Head of caudate nucleus (tissue), 42 donors: Measurements from ENCODE around the gene G6PC1.
"Not testable (repeated sequence)": the region's sequence is repeated elsewhere in the genome, so short reads cannot be mapped to it uniquely, and the experiment has no call there.

Experiments
- DNase-seq, 42 donors: peaks; one replicate each; pipeline versions ENCODE4 v3.0.0 to v3.0.0-alpha.2; 2020 to 2021; ENCODE audit warnings: mixed read lengths in 7 of 42
- intact Hi-C: fragments of 100-400 bp; cut with DNase I; formaldehyde crosslinking; loops from one replicate; pipeline ENCODE4 v1.15.0; 2022

G6PC1 gene

DNA sequence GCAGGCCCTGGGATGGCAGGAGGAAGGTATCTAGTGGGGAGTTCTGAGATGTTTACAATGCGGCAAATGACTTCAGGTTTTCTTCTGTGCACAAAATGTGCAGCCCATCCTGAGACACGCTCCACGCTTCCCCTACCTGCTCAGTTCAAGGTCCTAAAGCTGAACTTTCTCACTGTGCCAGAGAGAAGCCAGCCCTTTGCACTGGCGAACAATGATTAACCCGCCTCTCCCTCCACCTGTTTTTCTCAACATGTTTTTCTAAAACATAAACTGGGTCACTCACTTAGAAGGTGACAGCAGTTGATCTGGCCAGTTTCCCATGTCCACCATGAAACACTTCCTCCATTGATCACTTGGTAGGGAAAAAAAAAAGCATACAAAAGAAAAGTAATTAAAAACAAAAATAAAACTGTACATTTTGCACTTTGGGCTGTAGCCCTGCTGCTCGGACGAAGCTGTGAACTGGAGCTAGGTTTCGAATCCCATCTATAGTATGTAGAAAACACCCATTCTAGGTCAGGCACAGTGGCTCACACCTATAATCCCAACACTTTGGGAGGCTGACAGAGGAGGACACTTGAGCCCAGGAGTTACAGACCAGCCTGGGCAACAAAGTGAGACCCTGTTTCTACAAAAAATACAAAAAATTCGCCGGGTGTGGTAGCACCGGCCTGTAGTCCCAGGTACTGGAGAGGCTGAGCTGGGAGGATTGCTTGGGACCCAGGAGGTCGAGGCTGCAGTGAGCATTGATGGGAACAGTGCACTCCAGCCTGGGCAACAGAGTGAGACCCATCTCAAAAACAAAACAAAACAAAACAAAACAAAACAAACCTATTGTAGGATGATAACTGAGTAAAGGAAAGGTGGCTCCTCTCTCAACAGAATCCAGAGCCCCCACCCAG lies 6.1 kb upstream of the G6PC1 start:
- intact Hi-C loops: no loop called here
- no peak for DNase-seq

DNA sequence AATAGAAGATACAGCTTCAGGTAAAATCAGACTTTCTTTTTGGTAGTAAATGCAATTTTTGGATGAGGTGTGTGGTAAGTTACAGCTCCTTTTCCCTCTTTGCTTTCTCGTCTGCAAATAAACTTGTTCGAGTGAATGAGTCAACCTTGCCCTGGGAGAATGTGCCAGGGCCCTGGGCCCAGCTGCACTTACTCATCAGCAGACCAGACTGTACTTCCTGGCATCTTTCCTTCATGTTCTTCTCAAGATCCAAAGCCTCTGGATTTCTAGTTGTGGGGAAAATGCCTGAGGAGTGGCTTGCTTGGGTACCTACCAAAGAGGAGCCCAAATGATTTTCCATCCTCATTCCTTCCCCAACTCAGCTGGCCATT lies 5.4 kb upstream of the G6PC1 start:
- peak in 1 of 42 donors; percentile 54 for DNase-seq
- intact Hi-C loops: no loop called here

DNA sequence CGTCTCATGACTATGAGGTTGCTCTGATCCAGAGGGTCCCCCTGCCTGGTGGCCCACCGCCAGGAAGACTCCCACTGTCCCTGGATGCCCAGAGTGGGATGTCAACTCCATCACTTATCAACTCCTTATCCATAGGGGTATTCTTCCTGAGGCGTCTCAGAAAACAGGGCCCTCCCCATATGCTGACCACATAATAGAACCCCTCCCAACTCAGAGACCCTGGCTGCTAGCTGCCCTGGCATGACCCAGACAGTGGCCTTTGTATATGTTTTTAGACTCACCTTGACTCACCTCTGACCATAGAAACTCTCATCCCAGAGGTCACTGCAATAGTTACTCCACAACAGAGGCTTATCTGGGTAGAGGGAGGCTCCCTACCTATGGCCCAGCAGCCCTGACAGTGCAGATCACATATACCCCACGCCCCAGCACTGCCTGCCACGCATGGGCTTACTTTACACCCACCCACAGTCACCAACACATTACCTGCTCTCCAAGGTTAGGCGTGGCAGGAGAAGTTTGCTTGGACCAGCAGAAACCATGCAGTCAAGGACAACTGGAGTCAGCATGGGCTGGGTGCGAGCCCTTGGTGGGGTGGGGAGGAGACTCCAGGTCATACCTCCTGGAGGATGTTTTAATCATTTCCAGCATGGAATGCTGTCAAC lies 2.3 kb upstream of the G6PC1 start:
- no peak for DNase-seq
- intact Hi-C loops: no loop called here

- DNase-seq, intact Hi-C loops: not testable (repeated sequence)
Observed at GRCh38 chr17:42899981-42900380, 618 bp upstream of the G6PC1 start.

DNA sequence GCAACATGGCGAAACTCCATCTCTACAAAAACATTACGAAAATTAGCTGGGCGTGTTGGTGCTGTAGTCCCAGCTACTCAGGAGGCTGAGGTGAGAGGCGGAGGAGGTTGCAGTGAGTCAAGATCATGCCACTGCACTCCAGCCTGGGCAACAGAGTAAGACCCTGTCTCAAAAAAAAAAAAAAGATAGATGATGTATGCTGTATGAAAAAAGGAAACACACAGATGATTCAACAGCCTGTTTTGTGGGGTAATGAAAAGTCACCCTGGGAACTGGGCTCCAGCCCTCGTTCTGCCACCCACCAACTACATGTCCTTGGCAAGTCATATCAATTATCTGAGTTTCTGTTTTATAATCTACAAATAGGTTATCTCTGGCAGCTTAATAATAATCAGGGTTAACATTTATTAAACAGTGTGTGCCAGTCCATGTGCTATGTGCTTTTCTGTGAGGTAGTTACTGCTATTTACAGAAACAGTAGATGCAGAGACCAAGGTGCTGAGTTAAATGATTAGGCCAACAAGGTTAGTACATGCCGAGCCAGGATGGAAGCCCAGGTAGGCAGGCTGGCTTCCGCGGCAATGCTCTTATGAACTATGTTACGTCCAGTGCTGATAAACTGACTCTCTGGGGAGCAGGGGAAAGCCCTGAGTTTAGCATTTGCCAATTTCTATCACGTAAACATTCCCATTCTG lies 1.1 kb downstream of the G6PC1 start:
- intact Hi-C loops: no loop called here
- no peak for DNase-seq

DNA sequence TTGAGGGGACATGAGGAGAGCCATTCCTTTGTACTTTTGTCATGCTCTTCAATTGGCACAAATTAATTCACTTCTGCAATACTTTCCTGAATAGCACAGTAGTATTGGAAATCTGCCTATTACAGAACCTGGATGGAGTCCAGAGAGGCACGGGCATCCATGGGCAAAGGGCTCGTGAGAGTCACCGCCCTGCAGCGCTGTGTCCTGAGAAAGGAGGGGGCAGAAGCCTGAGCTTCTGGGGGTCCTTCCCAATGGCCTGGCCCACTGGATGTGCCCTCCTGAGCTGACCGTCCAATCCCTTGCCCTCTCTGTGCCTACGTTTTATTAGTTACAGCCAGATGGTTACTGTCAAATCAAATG lies 3.5 kb downstream of the G6PC1 start:
- intact Hi-C loops: no loop called here
- DNase-seq: no peak

DNA sequence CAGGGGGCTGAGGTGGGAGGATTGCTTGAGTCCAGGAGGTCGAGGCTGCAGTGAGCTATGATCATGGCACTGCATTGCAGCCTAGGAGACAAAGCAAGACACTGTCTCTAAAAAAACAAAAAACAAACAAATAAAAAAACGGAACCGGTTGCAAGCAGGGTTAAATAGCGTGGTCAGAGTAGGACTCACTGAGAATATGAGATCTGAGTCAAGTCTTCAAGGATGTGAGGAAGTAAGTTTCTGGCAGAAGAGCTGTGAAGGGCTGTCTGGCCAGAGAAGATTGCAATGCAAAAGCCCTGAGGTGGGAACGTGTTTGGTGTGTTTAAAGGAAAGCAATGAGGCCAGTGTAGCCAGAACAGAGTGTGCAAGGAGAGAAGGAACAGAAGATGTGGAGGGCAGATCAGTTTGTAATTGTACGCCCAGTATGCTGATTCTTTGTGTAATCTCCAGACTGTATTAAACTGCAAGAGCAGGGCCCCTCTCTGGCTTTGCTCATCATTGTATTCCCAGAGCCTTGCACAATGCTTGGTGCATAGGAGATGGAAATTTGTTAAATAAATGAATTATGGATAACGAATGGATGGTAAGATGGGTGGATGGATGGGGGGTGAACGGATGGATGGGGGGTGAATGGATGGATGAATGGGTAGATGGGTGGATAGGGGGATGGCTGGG lies 6.3 kb downstream of the G6PC1 start:
- no peak for DNase-seq
- intact Hi-C loops: no loop called here

DNA sequence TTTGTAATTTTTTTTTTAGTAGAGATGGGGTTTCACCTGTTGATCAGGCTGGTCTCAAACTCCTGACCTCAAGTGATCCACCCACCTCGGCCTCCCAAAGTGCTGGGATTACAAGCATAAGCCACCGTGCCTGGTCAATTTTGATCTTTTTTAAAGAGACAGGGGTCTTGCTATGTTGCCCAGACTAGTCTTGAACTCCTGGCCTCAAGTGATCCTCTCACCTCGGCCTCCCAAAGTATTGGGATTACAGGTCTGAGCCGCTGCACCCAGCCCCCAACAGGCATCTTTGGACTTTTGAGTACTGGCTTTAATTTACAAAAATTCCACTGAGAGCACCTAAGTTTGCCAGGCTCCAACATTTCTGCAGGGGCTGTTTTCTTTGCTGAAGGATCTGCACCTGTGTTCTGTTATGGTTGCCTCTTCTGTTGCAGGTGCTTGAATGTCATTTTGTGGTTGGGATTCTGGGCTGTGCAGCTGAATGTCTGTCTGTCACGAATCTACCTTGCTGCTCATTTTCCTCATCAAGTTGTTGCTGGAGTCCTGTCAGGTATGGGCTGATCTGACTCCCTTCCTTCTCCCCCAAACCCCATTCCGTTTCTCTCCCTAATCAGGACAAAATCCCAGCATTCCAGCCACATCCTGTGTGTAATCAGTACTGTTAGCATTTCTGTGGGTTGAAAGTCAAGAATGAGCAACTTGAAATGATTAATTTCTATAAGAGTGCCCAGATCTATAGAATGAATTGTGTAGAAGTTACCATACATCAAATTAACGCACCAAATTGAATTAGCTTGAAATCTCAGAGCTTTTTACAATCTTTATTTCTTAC lies 8.5 kb downstream of the G6PC1 start:
- intact Hi-C loops: no loop called here
- DNase-seq: no peak

DNA sequence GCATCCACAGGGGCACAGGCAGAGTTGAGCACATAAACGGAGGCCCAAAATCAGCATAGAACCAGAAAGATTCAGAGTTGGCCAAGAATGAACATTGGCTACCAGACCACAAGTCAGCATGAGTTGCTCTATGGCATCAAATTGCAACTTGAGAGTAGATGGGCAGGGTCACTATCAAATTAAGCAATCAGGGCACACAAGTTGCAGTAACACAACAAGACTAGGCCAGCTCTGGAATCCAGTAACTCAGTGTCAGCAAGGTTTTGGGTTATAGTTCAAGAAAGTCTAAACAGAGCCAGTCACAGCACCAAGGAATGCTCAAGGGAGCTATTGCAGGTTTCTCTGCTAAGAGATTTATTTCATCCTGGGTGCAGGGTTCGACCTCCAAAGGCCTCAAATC lies 12.9 kb downstream of the G6PC1 start:
- DNase-seq: no peak
- intact Hi-C loops: no loop called here

- DNase-seq: no peak
- intact Hi-C loops: no loop called here
Observed at GRCh38 chr17:42913981-42914617, 13.5 kb downstream of the G6PC1 start.

GRCh38 chr17:42915288-42915687 lies 14.7 kb downstream of the G6PC1 start:
- intact Hi-C loops, DNase-seq: not testable (repeated sequence)

GRCh38 chr17:42916388-42917235 lies 16.0 kb downstream of the G6PC1 start:
- intact Hi-C loops, DNase-seq: not testable (repeated sequence)

- intact Hi-C loops: no loop called here
- DNase-seq: no peak
Observed at GRCh38 chr17:42917236-42917603, 16.6 kb downstream of the G6PC1 start.

- intact Hi-C loops: no loop called here
Observed at GRCh38 chr17:42918902-42919521, 18.4 kb downstream of the G6PC1 start.

GRCh38 chr17:42919522-42920077 lies 19.0 kb downstream of the G6PC1 start:
- intact Hi-C loops, DNase-seq: not testable (repeated sequence)

More at GRCh38 chr17:42918902-42919521, 18.4 kb downstream of the G6PC1 start:
- DNase-seq: no peak

GRCh38 chr17:42920106-42920900 lies 19.7 kb downstream of the G6PC1 start:
- intact Hi-C loops: no loop called here
- no peak for DNase-seq
